GM18507 (cell line): ENCODE data around the gene VWA7.
"Not testable (repeated sequence)": the region's sequence is repeated elsewhere in the genome, so short reads cannot be mapped to it uniquely, and the experiment has no call there.

Source experiments
- DNase-seq: peaks from one replicate; pipeline ENCODE4 v3.0.0; 2011; ENCODE audit warnings: low read depth; ENCODE audit not compliant: insufficient read length; ENCODE audit errors: extremely low spot score
- FAIRE-seq: peaks from 2 replicates; lab custom pipeline; 2011; peaks lifted over from hg19 to GRCh38; lab: Jason Lieb, UNC

Gene VWA7

DNA sequence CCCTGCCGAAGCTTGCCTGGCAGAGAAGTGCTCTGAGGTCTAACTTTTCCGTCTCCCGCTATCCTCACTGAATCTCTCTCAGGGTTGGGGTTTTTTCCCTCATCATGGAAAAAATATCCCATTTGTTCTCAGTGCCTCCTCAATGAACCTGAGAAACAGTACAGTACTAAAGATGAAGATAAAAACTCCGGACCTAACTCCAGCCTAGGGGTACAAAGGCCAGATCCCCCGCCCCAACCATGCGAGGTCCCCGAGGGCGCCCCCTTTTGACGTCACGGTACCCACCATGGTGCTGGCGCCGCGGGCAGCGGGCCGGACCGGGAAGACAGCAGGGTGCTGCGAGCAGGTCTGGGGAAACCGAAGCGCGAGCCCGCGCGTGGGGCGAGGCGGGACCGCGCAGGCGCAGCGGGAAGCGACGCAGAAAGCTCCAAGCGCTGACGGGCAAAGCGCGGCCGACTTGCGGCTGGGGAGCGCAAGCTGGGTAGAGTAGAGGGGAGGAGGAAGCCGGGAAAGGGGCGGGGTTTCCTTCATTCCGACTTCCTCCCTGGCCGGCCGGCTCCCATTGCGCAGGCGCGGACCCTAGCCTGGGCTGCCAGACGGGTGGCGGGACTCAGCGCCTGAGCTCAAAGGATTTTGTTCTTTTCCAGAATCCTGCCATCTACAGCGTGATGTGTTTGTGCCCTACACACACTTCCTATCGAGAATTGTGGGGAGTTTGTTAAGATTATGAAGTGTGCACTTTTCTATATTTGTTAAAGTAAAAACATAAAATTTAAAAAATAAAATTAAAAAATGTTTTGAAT lies 29.5 kb upstream of the VWA7 start, which contains the start of gene LSM2:
LSM2 (minus strand) TSS at position 497 of the 803 bp plus-strand sequence; CDS start at position 288, 209 bp downstream.
- FAIRE-seq (peak; percentile 93), DNase-seq (peak; percentile 96)

DNA sequence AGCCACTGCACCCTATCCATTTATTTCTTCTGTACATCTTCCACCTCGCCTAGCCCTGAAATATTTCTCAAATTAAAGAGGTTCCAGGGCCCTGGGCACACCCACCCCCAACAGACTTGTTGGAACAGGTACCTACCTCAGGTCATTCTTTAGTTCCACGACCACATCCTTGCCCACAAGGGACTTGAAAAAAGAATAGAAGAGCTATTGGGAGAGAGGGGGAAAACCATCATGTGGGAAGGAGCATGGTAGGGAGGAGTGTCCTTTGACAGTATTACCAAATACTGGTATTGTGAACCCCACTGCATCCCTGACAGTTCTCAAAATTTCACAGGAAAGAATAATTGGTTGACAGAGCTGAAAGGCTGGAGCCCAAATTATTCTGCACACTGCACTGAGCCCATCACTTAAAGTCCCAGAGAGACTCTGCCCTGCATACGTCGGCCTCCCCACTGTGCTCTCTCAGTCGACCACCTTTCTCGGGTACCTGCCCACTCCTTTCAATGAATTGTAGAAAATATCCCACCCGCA lies 28.9 kb upstream of the VWA7 start:
- DNase-seq (no peak), FAIRE-seq (no peak)

DNA sequence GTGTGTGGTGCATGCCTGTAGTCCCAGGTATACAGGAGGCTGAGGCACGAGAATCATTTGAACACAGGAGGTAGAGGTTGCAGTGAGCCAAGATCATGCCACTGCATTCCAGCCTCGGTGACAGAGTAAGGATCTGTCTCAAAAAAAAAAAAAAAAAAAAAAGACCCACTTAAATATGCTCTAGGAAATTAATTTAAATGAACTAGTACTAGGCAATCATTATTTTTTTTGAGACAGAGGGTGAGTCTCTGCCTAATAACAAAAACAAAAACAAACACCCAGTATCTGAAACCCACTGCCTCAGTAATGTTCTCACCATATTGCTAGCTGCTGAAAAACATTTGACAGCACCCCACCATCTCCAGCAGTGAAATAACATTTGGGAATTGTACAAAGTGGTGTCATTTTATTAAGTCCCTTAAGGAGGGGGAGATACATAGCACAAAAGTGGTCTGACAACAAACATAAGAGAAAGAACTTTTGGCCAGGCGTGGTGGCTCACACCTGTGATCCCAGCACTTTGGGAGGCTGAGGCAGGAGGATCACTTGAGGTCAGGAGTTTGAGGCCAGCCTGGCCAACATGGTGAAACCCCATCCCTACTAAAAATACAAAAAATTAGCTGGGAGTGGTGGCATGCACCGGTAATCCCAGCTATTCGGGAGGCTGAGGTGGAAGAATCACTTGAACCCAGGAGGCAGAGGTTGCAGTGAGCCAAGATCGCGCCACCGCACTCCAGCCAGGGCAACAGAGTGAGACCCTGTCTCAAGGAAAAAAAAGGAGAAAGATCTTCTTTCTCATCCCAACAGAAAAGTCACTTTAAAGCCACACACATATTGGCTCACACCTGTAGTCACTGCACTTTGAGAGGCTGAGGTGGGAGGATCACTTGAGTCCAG lies 24.2 kb upstream of the VWA7 start:
- not testable (repeated sequence) for DNase-seq, FAIRE-seq

DNA sequence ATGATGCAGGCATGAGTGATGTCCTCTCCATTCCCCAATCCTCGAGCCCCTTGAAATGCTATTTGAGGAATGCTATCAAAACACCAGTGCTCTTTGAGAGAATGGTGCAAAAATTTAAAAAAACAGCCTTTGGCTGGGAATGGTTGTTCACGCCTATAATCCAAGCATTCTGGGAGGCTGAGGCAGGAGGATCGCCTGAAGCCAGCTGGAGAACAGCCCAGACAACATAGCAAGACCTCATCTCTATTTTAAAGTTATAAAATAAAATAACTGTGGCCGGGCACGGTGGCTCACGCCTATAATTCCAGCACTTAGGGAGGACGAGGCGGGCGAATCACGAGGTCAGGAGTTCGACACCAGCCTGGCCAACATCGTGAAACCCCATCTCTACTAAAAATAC lies 22.7 kb upstream of the VWA7 start:
- FAIRE-seq (no peak), DNase-seq (no peak)

DNA sequence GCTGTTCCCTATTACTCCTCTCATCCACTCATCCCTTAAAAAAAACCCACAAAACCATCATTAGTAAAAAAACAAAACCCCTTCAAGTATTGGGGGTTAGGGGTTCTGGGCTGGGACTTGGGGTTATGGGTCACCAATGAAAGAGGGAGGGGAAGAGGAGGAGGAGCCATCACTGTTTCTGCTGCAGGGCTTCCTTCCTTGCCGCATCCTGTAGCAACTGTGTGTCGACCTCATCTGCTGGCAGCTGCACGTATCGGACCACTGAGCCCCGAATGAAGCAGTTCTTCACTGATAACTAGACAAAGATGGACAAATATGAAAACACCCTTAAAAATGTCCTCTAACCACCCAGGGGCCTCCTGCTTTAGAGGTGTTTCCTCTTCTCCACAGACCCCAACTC lies 20.5 kb upstream of the VWA7 start:
- FAIRE-seq (peak; percentile 18), DNase-seq (no peak)

DNA sequence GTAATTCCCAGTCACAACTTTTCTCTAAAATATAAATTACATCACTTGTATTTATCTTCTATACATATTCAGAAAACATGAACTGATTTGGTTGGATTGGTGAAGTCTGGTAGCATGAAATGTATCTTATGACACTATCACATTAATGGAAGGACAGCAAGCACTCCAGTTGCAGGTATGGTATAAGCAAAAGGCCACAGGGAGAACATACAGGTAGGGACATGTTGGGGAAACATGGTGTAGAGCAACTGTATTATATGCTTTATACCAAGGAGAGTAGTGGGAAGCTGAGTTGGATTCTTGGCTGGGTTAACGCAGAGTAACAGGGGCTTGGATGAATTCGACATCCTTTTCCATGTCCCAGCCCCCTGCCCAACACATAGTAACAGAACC lies 19.9 kb upstream of the VWA7 start:
- FAIRE-seq (no peak), DNase-seq (no peak)

DNA sequence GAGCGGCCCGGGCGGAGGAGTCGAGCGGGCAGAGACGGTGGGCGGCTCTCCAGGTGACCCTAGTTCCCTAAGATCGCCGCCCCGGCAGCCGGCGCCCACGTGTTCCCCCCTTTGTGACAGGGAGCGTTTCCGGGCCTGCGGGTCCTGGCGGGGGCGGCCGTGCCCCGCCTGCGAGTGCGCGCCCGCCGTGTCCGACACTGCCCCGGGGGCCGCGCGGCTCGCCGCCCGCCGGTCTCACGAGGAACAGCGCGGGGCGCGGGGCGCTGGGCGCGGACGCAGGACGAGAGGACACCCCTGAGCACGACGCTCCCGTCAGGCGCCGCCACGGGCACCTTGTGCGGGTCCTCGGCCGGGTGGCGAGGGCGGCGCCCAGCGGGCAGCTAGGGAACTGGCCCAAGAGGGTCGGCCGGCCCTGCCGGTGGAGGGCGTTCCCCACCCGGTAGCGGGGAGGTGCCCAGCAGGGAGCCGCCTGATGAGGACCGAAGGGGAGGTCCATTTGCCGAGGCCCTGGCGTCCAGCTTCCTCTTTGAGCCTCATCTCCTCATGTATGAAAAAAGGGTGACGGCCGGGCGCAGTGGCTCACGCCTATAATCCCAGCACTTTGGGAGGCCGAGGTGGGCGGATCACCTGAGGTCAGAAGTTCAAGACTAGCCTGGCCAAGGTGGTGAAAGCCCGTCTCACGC lies 18.6 kb upstream of the VWA7 start, which contains the start of gene VARS1:
VARS1 (minus strand) TSS at position 137 of the 683 bp plus-strand sequence. CDS start 535 bp downstream, outside the sequence.
- peak; percentile 96 for DNase-seq
- FAIRE-seq: peak; percentile 80

DNA sequence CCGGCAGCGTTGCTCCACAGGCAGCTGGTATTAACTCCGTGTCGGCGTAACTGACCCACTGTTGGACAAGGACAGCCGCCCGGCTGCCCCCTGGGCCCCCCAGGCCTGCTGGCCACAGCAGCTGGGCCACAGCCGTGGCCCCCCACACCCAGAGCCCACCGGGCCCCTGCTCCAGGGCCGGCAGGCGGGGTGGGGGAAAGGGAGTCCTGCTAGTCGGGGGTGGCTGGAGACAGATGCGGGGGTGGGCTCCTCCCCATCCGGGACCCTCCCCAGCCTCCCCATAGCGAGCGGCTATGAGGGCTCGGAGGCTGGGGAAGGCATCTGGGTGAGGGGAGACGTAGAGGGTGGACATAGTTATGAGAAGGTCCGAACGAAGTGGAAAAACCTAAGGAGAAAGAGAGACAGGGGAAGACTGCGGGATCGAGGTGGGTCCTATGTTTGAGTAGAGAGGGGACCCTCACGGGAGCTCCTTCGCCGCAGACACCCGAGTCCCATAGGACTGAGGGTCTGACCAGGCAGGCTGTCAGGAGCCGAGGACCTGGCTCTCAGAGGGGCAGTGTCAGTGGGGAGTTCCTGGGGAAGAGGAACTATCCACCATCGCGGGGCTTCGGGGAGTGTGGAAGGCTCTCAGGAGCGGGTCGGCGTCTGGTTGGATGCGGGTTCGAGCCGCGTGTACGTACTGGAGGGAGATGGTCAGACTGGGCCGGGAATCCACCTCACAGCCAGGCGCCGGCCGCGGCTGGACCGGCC lies 17.9 kb upstream of the VWA7 start:
- FAIRE-seq (no peak), DNase-seq (no peak)

DNA sequence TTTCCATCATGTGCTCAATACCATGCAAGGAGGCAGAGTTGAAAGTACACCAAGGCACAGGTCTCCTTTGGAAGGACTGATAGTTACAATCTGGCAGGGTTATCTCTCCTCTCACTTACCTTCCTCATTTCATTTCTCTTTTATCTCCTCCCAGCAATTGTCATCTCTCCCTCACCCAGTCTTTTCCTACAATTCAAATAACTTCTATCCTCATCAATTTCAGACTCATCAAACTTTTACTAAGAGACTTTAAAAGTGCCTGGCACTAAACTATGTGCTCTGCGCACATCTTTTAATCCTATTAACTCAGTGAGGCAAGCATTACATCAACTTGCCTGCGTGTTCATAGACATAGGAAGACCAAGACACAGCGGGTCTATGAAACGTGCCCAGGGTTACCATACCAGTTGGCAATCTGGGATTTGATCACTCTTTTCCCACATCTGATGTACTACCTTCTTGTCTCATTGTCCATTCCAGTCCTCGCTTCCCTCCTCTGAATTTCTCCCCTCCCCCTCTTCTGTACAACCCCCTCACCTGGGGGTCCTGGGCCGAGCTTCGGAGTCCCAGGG lies 17.3 kb upstream of the VWA7 start:
- DNase-seq: no peak
- FAIRE-seq: no peak

DNA sequence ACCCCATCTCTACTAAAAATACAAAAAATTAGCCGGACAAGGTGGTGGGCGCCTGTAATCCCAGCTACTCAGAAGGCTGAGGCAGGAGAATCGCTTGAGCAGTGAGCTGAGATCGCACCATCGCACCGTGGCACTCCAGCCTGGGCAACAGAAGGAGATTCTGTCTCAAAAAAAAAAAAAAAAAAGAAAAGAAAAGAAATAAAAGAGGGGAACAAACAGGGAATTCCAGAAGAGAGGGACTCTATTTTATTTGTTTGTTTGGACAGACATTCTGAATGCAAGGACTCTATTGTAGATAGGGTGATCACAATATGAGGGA lies 16.8 kb upstream of the VWA7 start:
- DNase-seq, FAIRE-seq: not testable (repeated sequence)

DNA sequence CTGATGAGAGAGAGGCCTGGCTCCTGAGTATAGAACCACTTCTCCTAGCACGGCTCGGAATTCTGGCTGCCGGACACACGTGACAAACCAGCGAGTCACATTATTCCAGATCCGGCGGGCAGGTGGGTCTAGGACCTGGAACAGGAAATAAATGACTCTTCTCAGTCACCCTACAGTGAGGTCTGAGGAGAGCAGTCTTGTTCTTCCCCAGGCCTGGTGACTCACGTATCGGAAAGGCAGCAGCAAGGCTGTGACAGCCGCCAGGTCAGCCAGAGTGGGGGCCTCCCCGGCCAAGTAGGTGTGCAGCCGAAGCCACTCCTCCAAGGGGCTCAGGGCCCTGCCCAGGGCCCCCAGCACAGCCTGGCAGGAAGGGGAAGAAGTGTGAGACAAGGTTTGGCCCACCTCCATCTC lies 15.6 kb upstream of the VWA7 start:
- FAIRE-seq (no peak), DNase-seq (no peak)

DNA sequence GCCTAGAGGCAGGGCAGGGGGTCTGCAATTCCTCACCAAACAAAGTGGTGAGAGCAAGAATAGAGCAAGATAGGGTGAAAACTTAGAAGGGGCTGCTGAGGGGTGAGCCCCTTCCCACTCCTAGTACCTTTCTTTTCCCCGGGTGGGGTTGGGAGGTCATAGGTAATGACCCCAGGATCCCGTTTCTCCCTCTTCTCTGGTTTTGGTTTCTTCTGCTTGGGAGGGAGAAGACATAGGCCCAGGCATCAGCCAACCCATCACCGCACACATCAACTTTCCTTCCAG lies 14.9 kb upstream of the VWA7 start:
- FAIRE-seq (no peak), DNase-seq (no peak)

DNA sequence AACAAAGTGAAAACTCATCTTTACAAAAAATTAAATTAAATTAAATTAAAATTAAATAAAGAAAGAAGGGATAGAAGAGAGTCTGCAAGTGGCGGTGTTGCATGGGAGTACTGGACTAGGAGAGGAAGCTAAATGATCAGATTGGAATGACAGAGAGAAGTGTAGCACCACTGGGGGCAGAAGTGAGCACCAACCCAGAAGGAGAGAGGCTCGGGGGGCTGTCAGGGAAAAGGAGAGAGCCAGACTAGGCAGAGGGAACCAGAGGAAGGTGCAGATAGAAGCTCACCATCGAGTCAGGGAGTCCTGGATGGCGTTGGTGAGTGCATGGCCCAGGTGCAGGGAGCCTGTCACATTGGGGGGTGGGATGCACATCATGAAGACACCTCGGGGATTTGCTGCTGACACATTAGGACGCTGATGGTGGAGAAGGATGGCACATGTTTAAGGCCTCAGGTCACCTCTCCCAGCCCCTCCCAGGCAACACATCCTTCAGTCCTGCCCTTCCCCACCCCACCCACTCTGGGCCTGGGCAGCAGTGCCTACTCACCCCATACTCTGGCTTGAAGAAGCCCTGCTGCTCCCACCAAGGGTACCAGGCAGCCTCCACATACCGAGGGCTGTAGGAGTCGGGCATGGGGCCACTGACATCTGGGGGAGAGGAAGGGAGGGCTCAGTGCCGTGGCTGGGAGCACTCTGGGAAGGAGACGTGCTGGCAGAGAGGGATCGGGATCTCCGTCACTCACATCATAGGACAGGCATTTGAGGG lies 14.4 kb upstream of the VWA7 start:
- FAIRE-seq: peak; percentile 24
- DNase-seq: no peak

DNA sequence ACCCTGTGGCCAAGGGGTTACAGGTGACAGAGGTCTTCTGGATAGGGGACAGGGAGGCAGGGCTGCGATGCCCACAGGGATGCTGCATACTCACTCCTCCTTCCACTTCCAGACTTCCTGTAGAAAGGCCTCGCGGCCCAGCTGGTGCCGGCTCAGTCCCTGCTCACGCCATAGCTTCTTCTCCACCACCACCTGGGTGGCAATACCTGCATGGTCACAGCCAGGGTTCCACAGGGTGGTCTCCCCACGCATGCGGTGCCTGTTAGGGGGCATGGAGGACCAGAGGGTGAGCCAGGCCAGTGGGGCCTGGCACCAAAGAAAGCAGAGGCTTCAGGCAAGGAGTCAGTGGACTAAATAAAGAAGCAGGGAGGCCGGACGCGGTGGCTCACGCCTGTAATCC lies 8.3 kb upstream of the VWA7 start:
- DNase-seq: no peak
- no peak for FAIRE-seq

DNA sequence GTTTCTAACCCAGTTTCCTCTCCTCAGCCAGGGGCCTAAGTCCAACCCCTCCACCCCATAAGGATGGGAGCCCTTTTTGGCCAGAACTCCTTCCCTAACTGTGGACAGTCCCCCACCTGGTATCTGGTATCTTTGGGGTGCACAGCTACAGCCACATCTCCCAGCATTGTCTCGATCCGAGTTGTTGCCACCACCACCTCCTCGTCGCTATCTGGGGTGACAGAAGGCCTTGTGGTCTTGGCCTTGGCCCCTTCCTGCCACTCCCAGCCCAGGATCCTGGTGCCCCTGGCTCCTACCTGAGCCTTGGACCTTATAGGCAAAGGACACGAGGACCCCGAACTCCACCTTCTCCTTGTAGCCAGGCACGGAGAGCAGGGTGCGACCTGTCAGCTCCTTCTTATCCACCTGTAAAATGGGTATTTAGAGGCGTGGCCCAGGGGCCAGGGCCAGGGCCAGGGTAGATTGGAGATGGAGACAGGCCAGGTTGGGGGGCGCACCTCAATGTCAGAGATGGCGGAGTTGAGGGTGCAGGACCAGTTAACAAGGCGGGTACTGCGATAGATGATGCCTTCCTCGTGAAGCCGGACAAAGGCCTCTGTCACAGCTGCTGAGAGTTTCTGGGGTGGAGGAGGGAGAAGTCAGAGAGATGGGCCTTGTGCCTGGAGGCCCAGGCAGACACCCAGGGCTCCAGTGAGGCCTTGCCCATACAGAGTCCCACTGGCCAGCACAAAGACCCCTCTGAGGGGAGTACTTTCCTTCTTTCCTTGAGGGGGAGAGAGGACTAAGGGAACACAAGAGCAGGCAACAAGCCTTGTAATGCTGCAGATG lies 7.2 kb upstream of the VWA7 start:
- no peak for DNase-seq
- FAIRE-seq: no peak

DNA sequence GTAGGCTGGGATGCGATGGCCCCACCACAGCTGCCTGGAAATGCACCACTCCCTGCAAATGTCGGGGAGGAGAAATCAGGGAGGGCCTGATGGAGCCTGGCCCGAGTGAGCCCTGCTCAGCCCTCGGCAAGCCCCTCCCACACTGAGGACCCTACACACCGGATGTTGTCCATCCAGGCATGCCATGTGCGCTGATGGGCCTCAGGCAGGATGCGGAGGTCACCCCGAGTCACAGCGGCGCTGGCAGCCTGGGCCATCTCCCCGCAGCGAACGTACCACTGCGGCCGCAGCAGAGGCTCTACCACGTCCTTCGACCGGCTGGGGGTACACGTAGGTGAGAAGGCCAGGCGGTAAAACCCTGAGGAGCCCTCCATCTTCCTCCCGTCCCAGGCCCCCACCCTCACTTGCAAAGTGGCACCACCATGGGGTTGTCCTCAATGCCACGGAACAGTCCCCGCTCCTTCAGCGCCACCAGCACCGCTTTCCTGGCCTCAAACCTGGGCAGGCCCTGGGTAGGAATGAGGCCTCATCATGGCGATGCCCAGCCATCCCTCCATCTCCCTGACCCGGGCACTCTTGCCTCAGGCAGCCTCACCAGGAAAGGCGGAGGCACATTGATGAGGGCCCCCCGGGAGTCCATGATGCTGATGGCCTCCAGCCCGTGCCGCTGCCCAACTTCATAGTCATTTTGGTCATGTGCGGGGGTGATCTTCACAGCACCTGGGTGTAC lies 5.2 kb upstream of the VWA7 start:
- FAIRE-seq (no peak), DNase-seq (no peak)
